DOHH2 (cell line): ENCODE results near the gene ARID3A.

Experiments
- CTCF ChIP-seq: fragments of 200-600 bp; sonication (generic); IDR thresholded peaks from one replicate; pipeline ENCODE4 v1.5.1; 2014; ENCODE audit warnings: antibody characterized with exemption, mild to moderate bottlenecking, low read depth, low read length; ENCODE audit not compliant: poor library complexity, severe bottlenecking
- EZH2phosphoT487 ChIP-seq: fragments of 200-600 bp; sonication (generic); IDR thresholded peaks from 2 replicates; pipeline ENCODE4 v1.6.1; 2017; ENCODE audit warnings: borderline replicate concordance, mild to moderate bottlenecking, antibody characterized with exemption, low read length, moderate library complexity, mixed read lengths

- TF ChIP-seq CTCF (peak; percentile 16), EZH2phosphoT487 (0 out of 2 replicates have a peak, but pooled peaks have one; percentile 26)
Measured at GRCh38 chr19:940591-941291, 14.9 kb downstream of the ARID3A start.
